ENCODE data around the gene PPP2R2B.

GRCh38 chr5:146924132-146924531, 45.6 kb upstream of the PPP2R2B start:
- TF ChIP-seq CTCF (IDR thresholded peaks at IDR 0.05): no peak
- no peak for TF ChIP-seq REST (IDR thresholded peaks at IDR 0.05)
